Measurements from ENCODE around the gene ANKRD13A. TPM values are rescaled to one million over a fixed set of nuclear protein-coding genes. Genes with fewer than 3 reads are reported as not detected.

ANKRD13A gene
- total and polyA plus RNA-seq, 2 experiments from 2014 or later, result 5.7 to 25.6 TPM

GRCh38 chr12:110088936-110089335, 89.7 kb downstream of the ANKRD13A start (continued):
- no peak for TF ChIP-seq CTCF (conservative IDR thresholded peaks at IDR 0.05; ENCODE audit: low read depth in 2 of 2)
- no peak for TF ChIP-seq ZNF331 (CRISPR knock-in tag; IDR thresholded peaks at IDR 0.05; ENCODE audit: low read depth)
- TF ChIP-seq JUNB (IDR thresholded peaks at IDR 0.05; ENCODE audit: unreplicated experiment), result no peak

Small RNA genes lying within 50 kb of the gene (small RNA-seq; reads per million reads assigned to genes)
- gene AC007546.2 (ENCODE audit: low replicate concordance), result not detected

Other genes with a start within 250 kb of the ANKRD13A start
- gene TRPV4, start 166.0 kb upstream of the ANKRD13A start, total RNA-seq (2014; rRNA removed; shearing (Covaris generic)), result 1.0 and 1.1 TPM in 2 replicates
- 0.50 and 0.66 TPM in 2 replicates for gene TRPV4, start 166.0 kb upstream of the ANKRD13A start, polyA plus RNA-seq (2016; fragmentation: Nextera tagmentation; extraction: Ambion mirVana)
- 24.4 and 30.2 TPM in 2 replicates for gene GLTP, start 118.9 kb upstream of the ANKRD13A start, total RNA-seq (2014; rRNA removed; shearing (Covaris generic))
- 26.5 and 28.0 TPM in 2 replicates for gene GLTP, start 118.9 kb upstream of the ANKRD13A start, polyA plus RNA-seq (2016; fragmentation: Nextera tagmentation; extraction: Ambion mirVana)
- 2.4 and 3.1 TPM in 2 replicates for gene TCHP, start 99.2 kb upstream of the ANKRD13A start, total RNA-seq (2014; rRNA removed; shearing (Covaris generic))
- 6.2 and 7.4 TPM in 2 replicates for gene TCHP, start 99.2 kb upstream of the ANKRD13A start, polyA plus RNA-seq (2016; fragmentation: Nextera tagmentation; extraction: Ambion mirVana)
- 20.9 and 23.1 TPM in 2 replicates for gene GIT2, start 3.1 kb upstream of the ANKRD13A start, total RNA-seq (2014; rRNA removed; shearing (Covaris generic))
- 9.4 and 15.8 TPM in 2 replicates for gene GIT2, start 3.1 kb upstream of the ANKRD13A start, polyA plus RNA-seq (2016; fragmentation: Nextera tagmentation; extraction: Ambion mirVana)
- 14.5 and 21.7 TPM in 2 replicates for gene C12orf76, start 49.1 kb downstream of the ANKRD13A start, total RNA-seq (2014; rRNA removed; shearing (Covaris generic))
- 11.1 and 14.3 TPM in 2 replicates for gene C12orf76, start 49.1 kb downstream of the ANKRD13A start, polyA plus RNA-seq (2016; fragmentation: Nextera tagmentation; extraction: Ambion mirVana)
- 7.7 and 17.5 TPM in 2 replicates for gene IFT81, start 124.9 kb downstream of the ANKRD13A start, total RNA-seq (2014; rRNA removed; shearing (Covaris generic))
- 12.8 and 22.3 TPM in 2 replicates for gene IFT81, start 124.9 kb downstream of the ANKRD13A start, polyA plus RNA-seq (2016; fragmentation: Nextera tagmentation; extraction: Ambion mirVana)

Measured in GM23338 (cell line).